ENCODE measurements around the gene MBOAT1.
"Not testable (repeated sequence)": the region's sequence is repeated elsewhere in the genome, so short reads cannot be mapped to it uniquely, and the experiment has no call there.

Gene MBOAT1

DNA sequence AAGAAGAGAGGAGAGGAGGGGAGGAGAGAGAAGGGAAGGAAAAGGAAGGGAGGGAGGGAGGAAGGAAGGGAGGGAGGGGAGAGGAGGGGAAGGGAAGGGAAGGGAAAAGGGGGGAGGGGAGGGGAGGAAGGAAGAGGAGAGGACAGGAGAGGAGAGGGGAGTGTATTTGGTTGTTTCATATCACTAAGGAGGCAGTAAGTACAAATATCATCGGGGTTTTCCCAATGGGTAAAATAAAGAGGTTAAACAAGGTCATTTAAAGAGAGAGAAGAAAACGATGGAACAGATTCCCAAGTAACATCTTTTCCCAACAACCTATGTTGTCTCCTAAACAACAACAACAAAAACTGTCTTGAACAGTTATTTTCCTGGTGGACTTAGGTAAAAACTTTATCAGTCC lies 43.6 kb downstream of the MBOAT1 start:
- no peak for DNase-seq

- no peak for DNase-seq
These were observed 44.7 kb downstream of the MBOAT1 start for GRCh38 chr6:20167601-20168000.

GRCh38 chr6:20166210-20166609 lies 46.1 kb downstream of the MBOAT1 start:
- no peak for DNase-seq

DNA sequence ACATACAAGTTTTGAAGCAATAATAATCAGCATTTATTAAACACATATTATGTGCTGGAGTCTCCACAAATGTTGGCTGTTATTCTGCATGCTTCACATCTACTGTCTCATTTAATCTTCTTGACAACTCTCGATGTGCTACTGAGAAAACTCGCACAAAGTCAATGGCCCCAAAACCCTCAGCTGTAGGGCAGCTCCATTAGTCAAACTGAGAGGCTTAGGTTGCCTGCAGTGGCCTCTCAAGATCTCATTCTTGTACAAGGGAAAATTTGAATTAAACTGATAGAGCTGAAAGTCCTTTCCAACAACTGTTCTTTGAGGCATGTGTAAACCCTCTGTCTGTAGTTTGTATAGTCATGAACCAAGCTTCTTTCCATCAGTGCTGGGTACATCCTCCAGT lies 49.8 kb downstream of the MBOAT1 start:
- DNase-seq = no peak

- DNase-seq = no peak
These were observed 51.6 kb downstream of the MBOAT1 start for GRCh38 chr6:20160541-20161283.

GRCh38 chr6:20159781-20160540 lies 52.3 kb downstream of the MBOAT1 start:
- DNase-seq = no peak

DNA sequence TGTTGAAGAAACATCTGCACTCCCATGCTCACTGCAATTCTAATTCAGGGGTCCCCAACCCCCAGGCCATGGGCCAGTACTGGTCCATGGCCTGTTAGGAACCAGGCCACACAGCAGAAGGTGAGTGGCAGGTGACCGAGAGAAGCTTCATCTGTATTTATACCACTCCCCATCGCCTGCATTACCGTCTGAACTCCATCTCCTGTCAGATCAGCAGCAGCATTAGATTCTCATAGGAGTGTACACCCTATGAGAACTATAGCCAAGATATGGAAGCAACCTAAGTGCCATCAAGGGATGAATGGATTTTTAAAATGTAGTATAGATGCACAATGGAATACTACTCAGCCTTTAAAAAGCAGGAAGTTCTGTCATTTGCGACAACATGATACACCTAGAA lies 53.2 kb downstream of the MBOAT1 start:
- no peak for DNase-seq

- DNase-seq = no peak
These were observed 53.6 kb downstream of the MBOAT1 start for GRCh38 chr6:20158676-20159075.

DNA sequence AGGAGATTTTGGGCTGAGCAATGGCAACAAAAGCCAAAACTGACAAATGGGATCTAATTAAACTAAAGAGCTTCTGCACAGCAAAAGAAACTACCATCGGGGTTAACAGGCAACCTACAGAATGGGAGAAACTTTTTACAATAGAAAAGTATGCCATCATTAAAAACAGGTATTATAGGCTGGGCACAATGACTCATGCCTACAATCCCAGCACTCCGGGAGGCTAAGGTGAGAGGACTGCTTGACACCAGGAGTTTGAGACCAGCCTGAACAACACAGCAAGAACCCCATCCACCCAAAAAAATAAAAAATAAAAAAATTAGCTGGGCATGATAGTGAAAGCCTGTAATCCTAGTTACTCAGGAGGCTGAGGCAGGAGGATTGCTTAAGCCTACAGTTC lies 55.4 kb downstream of the MBOAT1 start:
- DNase-seq = no peak

DNA sequence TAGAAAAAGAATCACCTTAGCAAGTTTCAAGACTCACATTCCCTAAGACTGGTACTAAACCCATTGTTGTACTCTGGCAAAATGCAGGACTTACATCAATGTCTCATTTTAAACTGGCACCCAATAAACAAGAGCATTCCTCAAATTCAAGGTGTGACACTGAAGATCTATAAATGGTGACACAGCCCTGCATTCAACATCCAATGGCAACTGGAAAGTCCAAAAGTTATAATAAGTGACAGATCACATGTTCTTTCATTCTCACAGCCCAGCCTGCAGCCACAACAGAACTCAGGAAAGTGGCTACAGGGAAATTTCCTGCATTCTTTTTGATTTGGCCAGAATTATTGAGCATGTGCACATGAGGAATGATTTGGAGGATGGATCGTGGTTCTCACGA lies 57.5 kb downstream of the MBOAT1 start:
- no peak for DNase-seq

GRCh38 chr6:20153194-20153593 lies 59.1 kb downstream of the MBOAT1 start:
- no peak for DNase-seq

- DNase-seq = no peak
These were observed 63.8 kb downstream of the MBOAT1 start for GRCh38 chr6:20148433-20148832.

- DNase-seq = no peak
These were observed 64.8 kb downstream of the MBOAT1 start for GRCh38 chr6:20147469-20147868.

- DNase-seq = not testable (repeated sequence)
These were observed 65.4 kb downstream of the MBOAT1 start for GRCh38 chr6:20146831-20147230.

GRCh38 chr6:20146291-20146690 lies 66.0 kb downstream of the MBOAT1 start:
- DNase-seq = no peak

- DNase-seq = no peak
These were observed 69.4 kb downstream of the MBOAT1 start for GRCh38 chr6:20142866-20143265.

DNA sequence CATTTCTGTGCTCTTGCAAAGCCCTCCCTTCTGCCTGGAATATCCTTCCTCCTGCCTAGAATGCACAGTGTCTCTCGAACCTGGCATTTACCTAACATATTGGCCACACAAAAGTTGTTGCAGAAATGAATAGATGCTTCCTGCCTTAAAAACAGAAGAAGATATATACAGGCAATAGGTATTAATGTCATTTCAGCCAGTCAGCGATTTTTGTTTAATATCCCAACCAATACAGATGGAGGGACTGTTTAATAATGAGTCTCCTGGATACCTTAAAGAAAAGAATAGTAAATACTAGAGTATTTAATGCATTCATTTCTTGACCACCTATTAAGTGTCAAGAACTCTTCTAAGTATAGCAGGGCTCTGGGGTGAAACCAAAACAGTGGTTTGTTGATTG lies 70.3 kb downstream of the MBOAT1 start:
- DNase-seq = no peak

DNA sequence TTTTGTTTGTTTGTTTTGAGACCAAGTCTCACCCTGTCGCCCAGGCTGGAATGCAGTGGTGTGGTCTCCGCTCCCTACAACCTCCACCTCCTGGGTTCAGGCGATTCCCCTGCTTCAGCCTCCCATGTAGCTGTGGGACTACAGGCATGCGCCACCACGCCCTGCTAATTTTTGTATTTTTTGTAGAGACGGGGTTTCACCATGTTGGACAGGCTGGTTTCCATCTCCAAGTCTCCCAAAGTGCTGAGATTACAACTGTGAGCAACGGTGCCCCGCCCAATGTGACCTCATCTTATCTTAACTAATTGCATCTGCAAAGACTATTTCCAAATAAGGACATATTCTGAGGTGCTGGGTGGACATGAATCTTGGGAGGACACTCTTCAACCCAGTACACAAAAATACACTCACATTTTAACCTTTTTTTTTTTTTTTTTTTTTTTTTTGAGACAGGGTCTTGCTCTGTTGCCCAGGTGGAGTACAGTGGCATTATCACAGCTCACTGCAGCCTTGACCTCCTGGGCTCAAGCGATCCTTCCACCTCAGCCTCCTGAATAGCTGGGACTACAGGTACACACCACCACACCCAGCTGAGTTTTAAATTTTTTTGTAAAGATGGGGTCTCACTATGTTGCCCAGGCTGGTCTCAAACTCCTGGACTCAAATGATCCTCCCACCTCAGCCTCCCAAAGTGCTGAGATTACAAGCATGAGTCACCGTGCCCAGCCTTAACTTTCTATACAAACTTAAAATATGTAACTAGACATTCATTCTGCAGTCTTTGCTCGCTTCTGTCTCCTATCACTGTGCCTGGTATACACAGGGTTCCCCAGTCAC lies 72.9 kb downstream of the MBOAT1 start:
- not testable (repeated sequence) for DNase-seq

GRCh38 chr6:20137837-20138236 lies 74.4 kb downstream of the MBOAT1 start:
- no peak for DNase-seq

DNA sequence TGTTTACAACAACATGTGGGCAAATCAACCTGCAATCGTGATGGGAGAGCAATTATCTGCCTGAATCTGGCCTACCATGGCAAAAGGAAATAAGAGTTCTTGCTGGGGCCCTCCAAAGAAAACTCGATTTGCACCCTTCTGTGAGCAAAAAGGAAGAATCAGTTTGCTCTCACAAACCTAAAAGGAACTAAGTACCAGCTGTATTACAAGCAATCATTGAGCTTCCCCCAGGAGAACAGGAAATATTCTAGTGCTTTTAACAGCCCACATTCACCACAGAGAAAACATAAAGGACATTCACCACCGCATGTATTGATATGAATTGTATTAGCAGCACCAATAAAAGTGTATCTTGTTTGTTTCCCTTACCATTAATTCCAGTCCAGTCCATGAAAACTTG lies 75.0 kb downstream of the MBOAT1 start:
- no peak for DNase-seq

DNA sequence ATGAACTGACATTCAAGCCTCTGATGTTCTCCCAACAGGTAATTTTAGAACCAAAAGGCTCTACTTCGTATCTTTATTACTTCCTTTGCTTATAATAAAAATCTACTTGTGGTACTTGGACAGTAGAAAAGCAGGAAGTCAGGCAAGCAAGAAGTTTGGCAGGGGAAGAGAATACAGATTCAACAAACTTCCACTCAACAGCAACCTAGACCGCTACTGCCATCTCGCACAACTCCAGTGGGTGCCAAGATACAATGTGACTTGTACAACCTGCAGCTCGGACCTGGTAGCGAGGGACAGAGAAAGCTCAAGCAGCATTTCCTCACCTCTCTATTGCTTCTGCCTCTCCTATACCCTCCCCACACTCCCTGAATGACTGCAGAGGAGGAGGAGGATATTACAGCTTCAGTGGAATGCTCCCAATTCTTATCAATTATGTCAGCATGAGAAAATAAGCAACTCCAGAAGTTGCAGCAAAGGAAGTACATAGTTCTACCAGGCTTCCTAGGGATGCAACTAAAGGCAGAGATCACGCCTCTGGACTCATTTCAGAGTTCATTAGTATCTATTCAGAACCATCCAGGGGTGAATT lies 76.5 kb downstream of the MBOAT1 start:
- no peak for DNase-seq

GRCh38 chr6:20134613-20135012 lies 77.7 kb downstream of the MBOAT1 start:
- DNase-seq = no peak

Data from activated CD4-positive, alpha-beta T cell treated with anti-CD3 and anti-CD28 coated beads, Interleukin-2, Interleukin-6, amounts not matched to agents 100 ng/mL and 50 ng/mL, durations not matched to agents 16 hours and 8 hours (primary cell).